Body of pancreas (tissue), 4 donors: ENCODE results near the gene PNRC1. TPM values are rescaled to one million over a fixed set of nuclear protein-coding genes. Genes with fewer than 3 reads are reported as not detected.
A peak's percentile ranks its signal among the peaks of the same experiment; 100 is the strongest.

Experiments used
- ATAC-seq: fragments of 150-250 bp; one replicate; pipeline ENCODE4 v1.9.1; 2016
- DNase-seq, 4 donors: peaks; one replicate each; pipeline ENCODE4 v3.0.0-alpha.2; 2019
- H3K27ac ChIP-seq, 4 donors: fragments of 200-600 bp; sonication (generic); 1 replicate in 3 of 4; 2 replicates in 1 of 4; pipeline versions ENCODE4 v1.5.1 to v1.6.1; 2016 to 2019; ENCODE audit warnings: mild to moderate bottlenecking in 1 of 4, mixed read lengths in 1 of 4, moderate library complexity in 1 of 4
- H3K27me3 ChIP-seq, 2 donors: fragments of 200-600 bp; sonication (generic); one replicate each; pipeline ENCODE4 v1.6.0; 2016; ENCODE audit warnings: mild to moderate bottlenecking in 1 of 2
- H3K36me3 ChIP-seq, 2 donors: fragments of 200-600 bp; sonication (generic); replicated peaks in 1 of 2; 2 replicates each; pipeline ENCODE4 v1.5.1; 2016; ENCODE audit warnings: low read depth in 2 of 2; ENCODE audit not compliant: insufficient read depth in 1 of 2
- H3K4me1 ChIP-seq: fragments of 200-600 bp; sonication (generic); one replicate; pipeline ENCODE4 v1.6.0; 2016
- H3K4me3 ChIP-seq, 2 donors: fragments of 200-600 bp; sonication (generic); 1 replicate in 1 of 2; 2 replicates in 1 of 2; pipeline ENCODE4 v1.5.1; 2016 to 2019
- H3K9me3 ChIP-seq, 3 donors: fragments of 200-600 bp; sonication (generic); 1 replicate in 2 of 3; 2 replicates in 1 of 3; pipeline ENCODE4 v1.5.1; 2016
- CTCF ChIP-seq, 7 experiments: fragments of 450-650 bp in 4 of 7; fragments of 200-600 bp in 3 of 7; sonication (generic) in 3 of 7; IDR thresholded peaks; one replicate each; pipeline ENCODE4 v1.5.1; 2016 to 2019; ENCODE audit warnings: antibody characterized with exemption in 7 of 7
- POLR2A ChIP-seq, 3 donors: fragments of 450-650 bp; IDR thresholded peaks; one replicate each; pipeline ENCODE4 v1.6.1; 2016; ENCODE audit warnings: antibody characterized with exemption in 3 of 3, mild to moderate bottlenecking in 2 of 3
- WGBS, 2 donors: methylation state at CpG; one replicate each; pipeline ENCODE4 v1.1.5; 2017; 5-methylcytosine and 5-hydroxymethylcytosine counted together
- intact Hi-C: fragments of 100-400 bp; cut with DNase I; formaldehyde crosslinking; loops from one replicate; pipeline ENCODE4 v1.15.1; 2023
- total RNA-seq, 2 donors: library from RNA; depleted of rRNA; stranded (reverse); fragments of >200 nt; gene quantifications; one replicate each; pipeline ENCODE4 v1.1.0, GENCODE V29; 2016

PNRC1 gene
- total RNA-seq, 2 donors from 2014 or later, result 133 to 179 TPM

GRCh38 chr6:89079511-89080234 is 878 bp upstream of the PNRC1 start:
- H3K27me3 ChIP-seq, result no peaks in the 10 kb centered on the region
- no peak for ATAC-seq
- H3K36me3 ChIP-seq, result no peaks in the 10 kb centered on the region
- peak; percentile 50 to 68 (median 60) for DNase-seq
- WGBS, 2 donors, result 1% methylated on average over 20 of the region's 20 CpGs
- H3K9me3 ChIP-seq, result no peaks in the 10 kb centered on the region
- H3K27ac ChIP-seq, result peak overlapping the region; percentile 93 to 100 (median 99)
- peaks cover 27% of the 10 kb centered on the region for H3K4me1 ChIP-seq
- TF ChIP-seq CTCF (IDR thresholded peaks at IDR 0.05) (no peak), POLR2A (IDR thresholded peaks at IDR 0.05) (peak in 2 of 3 donors; percentile 31 to 34)
- intact Hi-C loops, result no loop called here
- H3K4me3 ChIP-seq, result peak overlapping the region; percentile 50 to 91

GRCh38 chr6:89081129-89081422 is 525 bp downstream of the PNRC1 start:
- DNase-seq, result peak in 1 of 4 donors; percentile 35
- TF ChIP-seq CTCF (IDR thresholded peaks at IDR 0.05), result no peak
- TF ChIP-seq POLR2A (IDR thresholded peaks at IDR 0.05), result no peak
- no peaks in the 10 kb centered on the region for H3K9me3 ChIP-seq
- H3K27ac ChIP-seq, result peak overlapping the region; percentile 98 to 100 (median 100)
- no peaks in the 10 kb centered on the region for H3K27me3 ChIP-seq
- peaks cover 40% of the 10 kb centered on the region for H3K4me1 ChIP-seq
- peak; percentile 15 for ATAC-seq
- WGBS, 2 donors, result 0% methylated on average over 8 to 29 of the region's 36 CpGs
- peaks cover 0 to 2% of the 10 kb centered on the region in 2 donors for H3K36me3 ChIP-seq
- intact Hi-C loops, result no loop called here
- peak overlapping the region; percentile 50 to 91 for H3K4me3 ChIP-seq

GRCh38 chr6:89081423-89082322 is 1.1 kb downstream of the PNRC1 start:
- DNase-seq, result peak; percentile 99 to 100 (median 99)
- Histone ChIP-seq H3K27ac (peak overlapping the region; percentile 98 to 100 (median 100)), H3K27me3 (no peaks in the 10 kb centered on the region), H3K9me3 (no peaks in the 10 kb centered on the region), H3K4me3 (peak overlapping the region; percentile 57 to 91), H3K36me3 (peaks cover 0 to 2% of the 10 kb centered on the region in 2 donors), H3K4me1 (peaks cover 42% of the 10 kb centered on the region)
- 0 to 1% methylated on average over 25 to 53 of the region's 69 CpGs for WGBS, 2 donors
- intact Hi-C loops, result no loop called here
- TF ChIP-seq POLR2A (IDR thresholded peaks at IDR 0.05) (peak; percentile 80 to 92 (median 85)), CTCF (IDR thresholded peaks at IDR 0.05) (no peak)
- peak; percentile 76 for ATAC-seq

DNA sequence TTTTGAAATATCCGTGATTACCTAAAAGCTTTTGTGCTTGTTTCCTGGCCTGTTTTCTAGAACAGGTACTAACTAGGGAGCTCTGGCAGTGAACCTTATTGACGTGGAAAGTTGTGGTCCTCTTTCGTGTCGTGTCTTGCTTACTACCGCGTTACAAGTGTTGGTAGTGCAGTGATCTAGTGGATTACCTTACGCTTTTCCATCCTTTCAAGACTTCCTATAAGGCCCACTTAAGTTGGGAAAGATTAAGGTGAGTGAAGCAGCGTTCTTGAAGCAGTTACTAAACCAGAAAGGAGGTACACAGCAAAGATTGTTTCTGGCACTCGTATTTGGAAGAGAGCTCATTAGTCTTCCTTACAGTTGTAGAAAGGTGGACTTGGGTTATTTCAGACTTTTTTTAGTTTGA is 1.9 kb downstream of the PNRC1 start:
- peaks cover 0 to 2% of the 10 kb centered on the region in 2 donors for H3K36me3 ChIP-seq
- no peaks in the 10 kb centered on the region for H3K27me3 ChIP-seq
- DNase-seq (peak in 1 of 4 donors; percentile 20), ATAC-seq (no peak)
- H3K9me3 ChIP-seq, result no peaks in the 10 kb centered on the region
- 0% methylated on average over 9 of the region's 9 CpGs for WGBS, 2 donors
- TF ChIP-seq POLR2A (IDR thresholded peaks at IDR 0.05), result no peak
- no peak for TF ChIP-seq CTCF (IDR thresholded peaks at IDR 0.05)
- peak overlapping the region; percentile 57 to 91 for H3K4me3 ChIP-seq
- intact Hi-C loops, result no loop called here
- peak overlapping the region; percentile 98 to 100 (median 100) for H3K27ac ChIP-seq
- H3K4me1 ChIP-seq, result peaks cover 42% of the 10 kb centered on the region
